GM23338 (cell line): ENCODE results near the gene PRAMEF20. TPM values are rescaled to one million over a fixed set of nuclear protein-coding genes. Genes with fewer than 3 reads are reported as not detected.
"Not testable (repeated sequence)": the region's sequence is repeated elsewhere in the genome, so short reads cannot be mapped to it uniquely, and the experiment has no call there.

Source experiments
- ATAC-seq: fragments of 200-7000 bp; cut with Tn5 transposase; 3 replicates; pipeline ENCODE4 v1.9.1; 2020
- DNase-seq: peaks from one replicate; pipeline ENCODE4 v3.0.0-alpha.2; 2015; ENCODE audit warnings: low spot score
- H2AFZ ChIP-seq: fragments of 200-600 bp; sonication (generic); 2 replicates; pipeline ENCODE4 v1.8.0; 2016; ENCODE audit warnings: antibody characterized with exemption, mild to moderate bottlenecking, moderate library complexity
- H3F3A ChIP-seq: fragments of 200-600 bp; sonication (generic); replicated peaks from 2 replicates; pipeline ENCODE4 v1.8.0; 2017; ENCODE audit warnings: antibody characterized with exemption, mixed run types, low read depth
- H3K27ac ChIP-seq: fragments of 200-600 bp; sonication (generic); 2 replicates; pipeline ENCODE4 v1.6.1; 2016; ENCODE audit warnings: low read depth
- H3K27me3 ChIP-seq: fragments of 200-600 bp; sonication (generic); 2 replicates; pipeline ENCODE4 v1.8.0; 2016; ENCODE audit warnings: mild to moderate bottlenecking, mixed run types, moderate library complexity; ENCODE audit not compliant: insufficient read depth
- H3K36me3 ChIP-seq: fragments of 200-600 bp; sonication (generic); 2 replicates; pipeline ENCODE4 v1.8.0; 2016; ENCODE audit warnings: mild to moderate bottlenecking; ENCODE audit not compliant: insufficient read depth
- H3K4me1 ChIP-seq: fragments of 200-600 bp; sonication (generic); 2 replicates; pipeline ENCODE4 v1.8.0; 2016; ENCODE audit warnings: mild to moderate bottlenecking, moderate library complexity; ENCODE audit not compliant: insufficient read depth
- H3K4me2 ChIP-seq: fragments of 200-600 bp; sonication (generic); 2 replicates; pipeline ENCODE4 v1.7.1; 2017; ENCODE audit warnings: mixed run types
- H3K4me3 ChIP-seq: fragments of 200-600 bp; sonication (generic); 2 replicates; pipeline ENCODE4 v1.6.1; 2016; ENCODE audit warnings: mixed run types
- H3K79me2 ChIP-seq: fragments of 200-600 bp; sonication (generic); replicated peaks from 2 replicates; pipeline ENCODE4 v1.8.0; 2017; ENCODE audit warnings: mild to moderate bottlenecking; ENCODE audit not compliant: insufficient read depth
- H3K9me2 ChIP-seq: fragments of 200-600 bp; sonication (generic); 2 replicates; pipeline ENCODE4 v1.8.0; 2017; ENCODE audit not compliant: insufficient read depth
- H4K20me1 ChIP-seq: fragments of 200-600 bp; sonication (generic); replicated peaks from 2 replicates; pipeline ENCODE4 v1.8.0; 2017; ENCODE audit warnings: mild to moderate bottlenecking; ENCODE audit not compliant: insufficient read depth
- H3K27ac Mint-ChIP-seq: 2 replicates; pipeline ENCODE4 v1.8.0; 2020; ENCODE audit warnings: inconsistent platforms, mild to moderate bottlenecking, moderate library complexity, mixed read lengths
- H3K27me3 Mint-ChIP-seq: 3 replicates; pipeline ENCODE4 v1.8.0; 2022; ENCODE audit warnings: low read depth, mild to moderate bottlenecking, moderate library complexity, mixed read lengths, inconsistent platforms; ENCODE audit not compliant: insufficient read depth, poor library complexity
- H3K36me3 Mint-ChIP-seq: 3 replicates; pipeline ENCODE4 v1.8.0; 2021; ENCODE audit warnings: low read depth, mild to moderate bottlenecking, inconsistent platforms, moderate library complexity, mixed read lengths
- H3K4me1 Mint-ChIP-seq: 3 replicates; pipeline ENCODE4 v1.8.0; 2020; ENCODE audit warnings: mild to moderate bottlenecking, inconsistent platforms, mixed read lengths
- H3K4me3 Mint-ChIP-seq: 3 replicates; pipeline ENCODE4 v1.8.0; 2021; ENCODE audit warnings: moderate library complexity, mild to moderate bottlenecking, inconsistent platforms, mixed read lengths
- H3K9me3 Mint-ChIP-seq: 3 replicates; pipeline ENCODE4 v1.8.0; 2020; ENCODE audit warnings: moderate library complexity, mild to moderate bottlenecking, inconsistent platforms, mixed read lengths
- polyA plus RNA-seq: library from polyadenylated mRNA; unstranded; fragments of >200 nt; fragmentation: Nextera tagmentation; extraction: Ambion mirVana; gene quantifications from 2 replicates; pipeline ENCODE4 v1.2.1, GENCODE V29; 2016
- total RNA-seq: library from RNA; depleted of rRNA; stranded (reverse); fragments of >200 nt; shearing (Covaris generic); gene quantifications from 2 replicates; pipeline ENCODE4 v1.2.3, GENCODE V29; 2014
- TF ChIP-seq, protein P1 (sequence below), 2 experiments: fragments of 200-600 bp in 1 of 2; sonication (generic) in 1 of 2; conservative IDR thresholded peaks; 2 replicates each; pipeline versions ENCODE4 v1.5.1 to v1.6.1; 2016 to 2017; ENCODE audit warnings: antibody characterized with exemption in 2 of 2, low read depth in 2 of 2, mild to moderate bottlenecking in 2 of 2, moderate library complexity in 1 of 2

The PRAMEF20 gene
- total and polyA plus RNA-seq, 2 experiments from 2014 or later: not detected

- TF ChIP-seq, protein P1, sequence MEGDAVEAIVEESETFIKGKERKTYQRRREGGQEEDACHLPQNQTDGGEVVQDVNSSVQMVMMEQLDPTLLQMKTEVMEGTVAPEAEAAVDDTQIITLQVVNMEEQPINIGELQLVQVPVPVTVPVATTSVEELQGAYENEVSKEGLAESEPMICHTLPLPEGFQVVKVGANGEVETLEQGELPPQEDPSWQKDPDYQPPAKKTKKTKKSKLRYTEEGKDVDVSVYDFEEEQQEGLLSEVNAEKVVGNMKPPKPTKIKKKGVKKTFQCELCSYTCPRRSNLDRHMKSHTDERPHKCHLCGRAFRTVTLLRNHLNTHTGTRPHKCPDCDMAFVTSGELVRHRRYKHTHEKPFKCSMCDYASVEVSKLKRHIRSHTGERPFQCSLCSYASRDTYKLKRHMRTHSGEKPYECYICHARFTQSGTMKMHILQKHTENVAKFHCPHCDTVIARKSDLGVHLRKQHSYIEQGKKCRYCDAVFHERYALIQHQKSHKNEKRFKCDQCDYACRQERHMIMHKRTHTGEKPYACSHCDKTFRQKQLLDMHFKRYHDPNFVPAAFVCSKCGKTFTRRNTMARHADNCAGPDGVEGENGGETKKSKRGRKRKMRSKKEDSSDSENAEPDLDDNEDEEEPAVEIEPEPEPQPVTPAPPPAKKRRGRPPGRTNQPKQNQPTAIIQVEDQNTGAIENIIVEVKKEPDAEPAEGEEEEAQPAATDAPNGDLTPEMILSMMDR (conservative IDR thresholded peaks at IDR 0.05; ENCODE audit: low read depth in 2 of 2): 0 out of 4 replicates have a peak, but pooled peaks of 1 of the 2 experiments have one; percentile 19
- ATAC-seq, H3K9me2 ChIP-seq, H3K4me1 ChIP-seq, H3K36me3 ChIP-seq, H3K27ac Mint-ChIP-seq, H3K27ac ChIP-seq, H3K27me3 Mint-ChIP-seq, H3K4me3 ChIP-seq, H3K4me1 Mint-ChIP-seq, H3K4me2 ChIP-seq, H3F3A ChIP-seq, H2AFZ ChIP-seq, H4K20me1 ChIP-seq, H3K4me3 Mint-ChIP-seq, H3K79me2 ChIP-seq, H3K27me3 ChIP-seq: not testable (repeated sequence)
- DNase-seq: peak; percentile 1
- H3K36me3 Mint-ChIP-seq: peaks cover 19% of the 10 kb centered on the region; the same call in 2 of the 3 replicates
- H3K9me3 Mint-ChIP-seq: peaks cover 77% of the 10 kb centered on the region
Measured at GRCh38 chr1:13368544-13368943, 41.7 kb upstream of the PRAMEF20 start.

DNA sequence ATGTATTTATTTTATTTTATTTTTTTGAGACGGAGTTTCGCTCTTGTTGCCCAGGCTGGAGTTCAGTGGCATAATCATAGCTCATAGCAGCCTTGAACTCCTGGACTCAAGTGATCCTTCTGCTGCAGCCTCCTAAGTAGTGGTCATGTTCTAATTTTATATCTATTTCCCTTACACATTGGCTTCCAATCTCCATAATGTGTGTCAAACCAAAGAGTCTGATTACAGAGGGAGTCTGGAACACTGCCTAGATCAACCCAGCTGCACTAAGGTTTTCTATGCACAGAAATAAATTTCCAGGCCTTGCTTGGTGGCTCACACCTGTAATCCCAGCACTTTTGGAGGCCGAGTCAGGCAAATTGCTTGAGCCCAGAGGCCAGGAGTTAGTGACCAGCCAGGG, 31.3 kb upstream of the PRAMEF20 start:
- H3K27me3 ChIP-seq, H4K20me1 ChIP-seq, DNase-seq, H3K36me3 Mint-ChIP-seq, H3K4me1 Mint-ChIP-seq, H3K4me1 ChIP-seq, H3F3A ChIP-seq, H3K9me2 ChIP-seq, H3K4me3 Mint-ChIP-seq, H3K27ac Mint-ChIP-seq, H3K36me3 ChIP-seq, H3K79me2 ChIP-seq, ATAC-seq, H3K27me3 Mint-ChIP-seq, H3K27ac ChIP-seq, H3K4me3 ChIP-seq, H3K4me2 ChIP-seq, H2AFZ ChIP-seq: not testable (repeated sequence)
- peaks cover 86% of the 10 kb centered on the region for H3K9me3 Mint-ChIP-seq

DNA sequence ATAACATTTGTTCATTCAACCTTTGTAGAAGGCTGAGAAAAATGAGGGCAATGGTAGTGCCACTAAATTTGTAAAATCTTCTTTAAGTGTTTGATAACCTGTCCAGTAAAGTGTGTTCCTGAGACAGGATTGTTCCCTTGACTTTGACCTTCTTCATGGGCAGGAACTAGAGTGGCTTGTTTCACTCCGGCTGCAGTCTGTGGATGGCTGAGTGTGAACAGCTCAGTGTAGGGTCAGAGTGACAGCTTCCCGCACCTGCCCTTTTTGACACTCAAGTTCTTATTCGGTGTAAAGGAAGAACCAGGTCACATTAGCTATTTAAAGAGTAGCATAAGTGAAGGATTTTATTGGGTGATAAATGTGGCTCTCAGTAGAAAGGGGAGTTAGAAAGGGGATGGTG, 29.9 kb upstream of the PRAMEF20 start:
- not testable (repeated sequence) for H3K4me2 ChIP-seq, H3K36me3 ChIP-seq, H3K9me2 ChIP-seq, H3K79me2 ChIP-seq, H3K4me1 Mint-ChIP-seq, ATAC-seq, H3K27me3 ChIP-seq, H4K20me1 ChIP-seq, H2AFZ ChIP-seq, H3K27ac ChIP-seq, H3K4me3 Mint-ChIP-seq, H3K4me3 ChIP-seq, DNase-seq, H3K27ac Mint-ChIP-seq, H3K4me1 ChIP-seq, H3F3A ChIP-seq, H3K27me3 Mint-ChIP-seq
- peaks cover 13% of the 10 kb centered on the region for H3K36me3 Mint-ChIP-seq
- peaks cover 86% of the 10 kb centered on the region for H3K9me3 Mint-ChIP-seq

DNA sequence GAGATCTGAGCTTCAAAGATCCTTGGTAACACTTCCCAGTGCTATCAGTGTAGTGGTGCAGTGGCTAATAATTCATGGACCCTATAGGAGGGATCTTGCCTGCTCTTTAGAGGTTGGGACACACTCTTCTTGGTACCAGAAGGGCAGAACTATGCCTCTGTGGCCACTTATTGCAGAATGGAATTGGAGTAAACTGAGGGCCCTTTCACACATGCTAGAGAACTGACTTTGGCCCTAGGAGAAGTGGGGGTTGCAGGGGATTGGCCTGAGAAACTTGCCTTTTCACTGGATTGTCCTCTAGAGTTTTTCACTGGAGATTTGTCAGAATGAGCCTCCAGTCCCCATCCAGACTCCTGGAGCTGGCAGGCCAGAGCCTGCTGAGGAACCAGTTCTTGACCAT, 20.9 kb upstream of the PRAMEF20 start, which contains the start of gene PRAMEF17:
TSS of gene PRAMEF17 (plus strand) at position 301 of the 400 bp plus-strand sequence. CDS start at position 327, 26 bp downstream.
- not testable (repeated sequence) for H3F3A ChIP-seq, H3K9me2 ChIP-seq, DNase-seq, ATAC-seq, H2AFZ ChIP-seq, H3K4me2 ChIP-seq, H3K4me1 ChIP-seq, H3K36me3 ChIP-seq, H3K27me3 Mint-ChIP-seq, H4K20me1 ChIP-seq, H3K27ac Mint-ChIP-seq, H3K4me3 Mint-ChIP-seq, H3K4me3 ChIP-seq, H3K79me2 ChIP-seq, H3K27me3 ChIP-seq, H3K27ac ChIP-seq, H3K4me1 Mint-ChIP-seq
- Mint-ChIP-seq H3K36me3 (peaks cover 31% of the 10 kb centered on the region), H3K9me3 (peaks cover 95% of the 10 kb centered on the region)

DNA sequence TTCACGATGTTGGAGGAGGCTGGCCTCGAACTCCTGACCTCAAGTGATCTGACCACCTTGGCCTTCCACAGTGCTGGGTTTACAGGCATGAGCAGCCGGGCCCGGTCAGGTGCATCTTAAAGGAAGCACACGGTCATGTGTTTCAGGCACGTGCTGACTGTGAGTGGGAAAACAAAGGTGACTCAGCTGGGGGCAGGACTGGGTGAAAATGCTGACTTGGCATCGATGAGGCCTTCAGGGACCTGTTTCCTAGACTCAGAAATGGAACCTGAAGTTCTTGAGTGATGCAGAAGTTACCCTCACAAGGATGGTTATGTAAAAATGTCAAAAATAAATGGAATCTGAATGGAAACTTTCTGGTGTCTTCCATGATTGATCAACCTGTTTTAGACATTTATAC, 17.2 kb upstream of the PRAMEF20 start:
- Mint-ChIP-seq H3K9me3 (peaks cover 92% of the 10 kb centered on the region), H3K36me3 (peaks cover 25% of the 10 kb centered on the region; the same call in 2 of the 3 replicates)
- not testable (repeated sequence) for H3K9me2 ChIP-seq, ATAC-seq, H3K36me3 ChIP-seq, DNase-seq, H2AFZ ChIP-seq, H3K4me2 ChIP-seq, H4K20me1 ChIP-seq, H3K4me1 ChIP-seq, H3K4me3 Mint-ChIP-seq, H3K27me3 ChIP-seq, H3K4me3 ChIP-seq, H3K79me2 ChIP-seq, H3K4me1 Mint-ChIP-seq, H3K27ac Mint-ChIP-seq, H3F3A ChIP-seq, H3K27ac ChIP-seq, H3K27me3 Mint-ChIP-seq

DNA sequence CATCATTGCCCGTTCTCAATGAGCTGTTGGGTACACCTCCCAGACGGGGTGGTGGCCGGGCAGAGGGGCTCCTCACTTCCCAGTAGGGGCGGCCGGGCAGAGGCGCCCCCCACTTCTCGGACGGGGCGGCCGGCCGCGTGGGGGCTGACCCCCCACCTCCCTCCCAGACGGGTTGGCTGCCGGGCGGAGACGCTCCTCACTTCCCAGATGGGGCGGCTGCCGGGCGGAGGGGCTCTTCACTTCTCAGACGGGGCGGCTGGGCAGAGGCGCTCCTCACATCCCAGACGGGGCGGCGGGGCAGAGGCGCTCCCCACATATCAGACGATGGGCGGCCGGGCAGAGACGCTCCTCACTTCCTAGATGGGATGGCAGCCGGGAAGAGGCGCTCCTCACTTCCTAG, 15.5 kb upstream of the PRAMEF20 start:
- not testable (repeated sequence) for H3K4me1 Mint-ChIP-seq, DNase-seq, H3K4me3 ChIP-seq, H3K4me1 ChIP-seq, H2AFZ ChIP-seq, H3K4me3 Mint-ChIP-seq, H3K27me3 ChIP-seq, H3K27me3 Mint-ChIP-seq, H3F3A ChIP-seq, H3K9me2 ChIP-seq, H3K79me2 ChIP-seq, H3K36me3 ChIP-seq, H4K20me1 ChIP-seq, ATAC-seq, H3K27ac ChIP-seq, H3K27ac Mint-ChIP-seq, H3K4me2 ChIP-seq
- Mint-ChIP-seq H3K36me3 (peaks cover 24% of the 10 kb centered on the region; the same call in 2 of the 3 replicates), H3K9me3 (peaks cover 92% of the 10 kb centered on the region)
